ENCODE measurements around the gene TDP1.

DNA sequence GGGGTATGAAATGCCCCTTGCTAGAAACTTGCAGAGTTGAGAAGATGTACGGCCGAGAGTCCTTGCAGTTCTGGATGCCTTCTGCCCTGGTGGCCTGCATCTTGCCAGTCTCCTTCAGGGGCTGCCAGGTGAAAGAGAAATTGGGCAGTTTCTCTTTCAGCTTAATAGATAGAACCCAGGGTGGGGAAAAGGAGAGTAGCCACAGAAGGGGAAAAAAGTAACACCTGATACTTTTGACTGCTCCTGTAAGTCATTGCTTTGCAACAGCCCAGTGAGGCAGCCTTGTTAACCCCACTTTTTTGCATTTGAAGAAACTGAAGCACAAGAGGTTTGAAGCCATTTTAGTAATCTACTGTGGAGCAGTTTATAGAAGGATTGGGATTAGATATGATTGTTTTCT lies 27.6 kb downstream of the TDP1 start:
- TF ChIP-seq, protein P1, sequence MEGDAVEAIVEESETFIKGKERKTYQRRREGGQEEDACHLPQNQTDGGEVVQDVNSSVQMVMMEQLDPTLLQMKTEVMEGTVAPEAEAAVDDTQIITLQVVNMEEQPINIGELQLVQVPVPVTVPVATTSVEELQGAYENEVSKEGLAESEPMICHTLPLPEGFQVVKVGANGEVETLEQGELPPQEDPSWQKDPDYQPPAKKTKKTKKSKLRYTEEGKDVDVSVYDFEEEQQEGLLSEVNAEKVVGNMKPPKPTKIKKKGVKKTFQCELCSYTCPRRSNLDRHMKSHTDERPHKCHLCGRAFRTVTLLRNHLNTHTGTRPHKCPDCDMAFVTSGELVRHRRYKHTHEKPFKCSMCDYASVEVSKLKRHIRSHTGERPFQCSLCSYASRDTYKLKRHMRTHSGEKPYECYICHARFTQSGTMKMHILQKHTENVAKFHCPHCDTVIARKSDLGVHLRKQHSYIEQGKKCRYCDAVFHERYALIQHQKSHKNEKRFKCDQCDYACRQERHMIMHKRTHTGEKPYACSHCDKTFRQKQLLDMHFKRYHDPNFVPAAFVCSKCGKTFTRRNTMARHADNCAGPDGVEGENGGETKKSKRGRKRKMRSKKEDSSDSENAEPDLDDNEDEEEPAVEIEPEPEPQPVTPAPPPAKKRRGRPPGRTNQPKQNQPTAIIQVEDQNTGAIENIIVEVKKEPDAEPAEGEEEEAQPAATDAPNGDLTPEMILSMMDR (IDR thresholded peaks at IDR 0.05): no peak
- no peak for TF ChIP-seq POLR2AphosphoS5 (IDR thresholded peaks at IDR 0.05)
